Testis (tissue), 2 donors: ENCODE measurements around the gene CISD2.

Experiments used
- POLR2A ChIP-seq: fragments of 450-650 bp; IDR thresholded peaks from one replicate; pipeline ENCODE4 v1.6.1; 2017; ENCODE audit warnings: antibody characterized with exemption, mild to moderate bottlenecking, moderate library complexity
- TF ChIP-seq, protein P1 (sequence below), 3 experiments: fragments of 450-650 bp in 2 of 3; fragments of 200-600 bp in 1 of 3; sonication (generic) in 1 of 3; IDR thresholded peaks; one replicate each; pipeline ENCODE4 v1.5.1; 2016 to 2019; ENCODE audit warnings: antibody characterized with exemption in 3 of 3, mild to moderate bottlenecking in 2 of 3, moderate library complexity in 1 of 3

- TF ChIP-seq, protein P1, sequence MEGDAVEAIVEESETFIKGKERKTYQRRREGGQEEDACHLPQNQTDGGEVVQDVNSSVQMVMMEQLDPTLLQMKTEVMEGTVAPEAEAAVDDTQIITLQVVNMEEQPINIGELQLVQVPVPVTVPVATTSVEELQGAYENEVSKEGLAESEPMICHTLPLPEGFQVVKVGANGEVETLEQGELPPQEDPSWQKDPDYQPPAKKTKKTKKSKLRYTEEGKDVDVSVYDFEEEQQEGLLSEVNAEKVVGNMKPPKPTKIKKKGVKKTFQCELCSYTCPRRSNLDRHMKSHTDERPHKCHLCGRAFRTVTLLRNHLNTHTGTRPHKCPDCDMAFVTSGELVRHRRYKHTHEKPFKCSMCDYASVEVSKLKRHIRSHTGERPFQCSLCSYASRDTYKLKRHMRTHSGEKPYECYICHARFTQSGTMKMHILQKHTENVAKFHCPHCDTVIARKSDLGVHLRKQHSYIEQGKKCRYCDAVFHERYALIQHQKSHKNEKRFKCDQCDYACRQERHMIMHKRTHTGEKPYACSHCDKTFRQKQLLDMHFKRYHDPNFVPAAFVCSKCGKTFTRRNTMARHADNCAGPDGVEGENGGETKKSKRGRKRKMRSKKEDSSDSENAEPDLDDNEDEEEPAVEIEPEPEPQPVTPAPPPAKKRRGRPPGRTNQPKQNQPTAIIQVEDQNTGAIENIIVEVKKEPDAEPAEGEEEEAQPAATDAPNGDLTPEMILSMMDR (IDR thresholded peaks at IDR 0.05): peak in 1 of 3 experiments; percentile 3
- TF ChIP-seq POLR2A: peak; percentile 14
Observed at GRCh38 chr4:102827674-102828496, 40.9 kb upstream of the CISD2 start.
